GM19397 (cell line): ENCODE results near the gene IZUMO1.

Experiments used
- ATAC-seq: cut with Tn5 transposase; IDR thresholded peaks from one replicate; pipeline ENCODE4 v1.9.1; 2021; ENCODE audit warnings: mild to moderate bottlenecking, moderate library complexity; ENCODE audit not compliant: unreplicated experiment

The IZUMO1 gene

DNA sequence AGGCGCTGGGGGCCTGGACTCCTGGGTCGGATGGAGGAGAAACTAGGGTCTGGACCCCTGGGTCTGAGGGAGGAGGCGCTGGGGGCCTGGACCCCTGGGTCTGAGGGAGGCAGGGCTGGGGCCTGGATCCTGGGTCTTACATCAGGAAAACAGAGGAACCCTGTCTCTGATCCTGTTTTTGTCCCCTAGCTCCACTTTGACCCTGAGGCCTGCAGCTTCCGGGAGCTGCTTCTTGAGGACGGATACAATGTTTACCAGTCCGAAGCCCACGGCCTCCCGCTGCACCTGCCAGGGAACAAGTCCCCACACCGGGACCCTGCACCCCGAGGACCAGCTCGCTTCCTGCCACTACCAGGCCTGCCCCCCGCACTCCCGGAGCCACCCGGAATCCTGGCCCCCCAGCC, 11.0 kb upstream of the IZUMO1 start:
- no peak for ATAC-seq

DNA sequence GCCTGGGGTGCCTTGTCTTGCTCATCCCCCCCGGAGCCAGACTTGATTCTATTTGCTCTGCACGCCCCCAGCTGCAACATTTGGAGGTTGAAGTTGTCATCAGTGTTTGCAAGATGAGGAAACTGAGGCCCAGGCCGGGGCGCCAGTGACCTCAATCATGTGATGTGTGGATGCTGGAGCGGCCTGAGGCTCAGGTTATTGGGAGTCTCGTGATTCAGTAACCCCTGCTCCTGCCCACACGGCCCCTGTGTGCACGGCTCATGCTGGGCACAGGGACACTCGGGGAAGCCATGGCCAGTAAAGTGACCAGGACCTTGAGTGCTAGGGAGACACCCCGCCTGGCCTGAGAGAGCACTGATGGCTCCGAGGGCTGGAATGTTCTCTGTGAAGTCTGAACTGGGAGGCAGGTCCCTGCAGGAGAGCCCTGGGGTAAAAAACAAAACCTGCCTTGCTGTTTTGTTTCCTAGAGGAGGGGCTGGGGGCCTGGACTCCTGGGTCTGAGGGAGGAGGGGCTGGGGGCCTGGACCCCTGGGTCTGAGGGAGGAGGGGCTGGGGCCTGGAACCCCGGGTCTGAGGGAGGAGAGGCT, 10.5 kb upstream of the IZUMO1 start:
- ATAC-seq, result no peak

DNA sequence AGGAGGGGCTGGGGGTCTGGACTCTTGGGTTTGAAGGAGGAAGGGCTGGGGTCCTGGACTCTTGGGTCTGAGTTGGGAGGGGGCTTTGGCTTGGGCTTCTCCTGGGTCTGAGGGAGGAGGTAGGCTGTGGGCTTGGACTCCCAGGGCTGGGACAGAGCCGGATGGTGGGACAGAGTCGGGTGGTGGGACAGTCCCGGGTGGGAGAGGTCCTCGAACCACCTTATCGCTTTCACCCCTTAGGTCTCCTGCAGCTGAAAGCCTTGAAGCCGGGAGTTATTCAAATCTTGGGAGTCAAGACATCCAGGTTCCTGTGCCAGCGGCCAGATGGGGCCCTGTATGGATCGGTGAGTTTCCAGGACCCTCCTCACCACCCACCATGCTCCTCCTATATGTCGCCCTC, 10.0 kb upstream of the IZUMO1 start:
- ATAC-seq, result no peak

DNA sequence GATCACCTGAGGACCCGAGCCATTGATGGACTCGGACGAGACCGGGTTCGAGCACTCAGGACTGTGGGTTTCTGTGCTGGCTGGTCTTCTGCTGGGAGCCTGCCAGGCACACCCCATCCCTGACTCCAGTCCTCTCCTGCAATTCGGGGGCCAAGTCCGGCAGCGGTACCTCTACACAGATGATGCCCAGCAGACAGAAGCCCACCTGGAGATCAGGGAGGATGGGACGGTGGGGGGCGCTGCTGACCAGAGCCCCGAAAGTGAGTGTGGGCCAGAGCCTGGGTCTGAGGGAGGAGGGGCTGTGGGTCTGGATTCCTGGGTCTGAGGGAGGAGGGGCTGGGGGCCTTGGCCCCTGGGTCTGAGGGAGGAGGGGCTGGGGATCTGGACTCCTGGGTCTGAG, 9.5 kb upstream of the IZUMO1 start:
- no peak for ATAC-seq

DNA sequence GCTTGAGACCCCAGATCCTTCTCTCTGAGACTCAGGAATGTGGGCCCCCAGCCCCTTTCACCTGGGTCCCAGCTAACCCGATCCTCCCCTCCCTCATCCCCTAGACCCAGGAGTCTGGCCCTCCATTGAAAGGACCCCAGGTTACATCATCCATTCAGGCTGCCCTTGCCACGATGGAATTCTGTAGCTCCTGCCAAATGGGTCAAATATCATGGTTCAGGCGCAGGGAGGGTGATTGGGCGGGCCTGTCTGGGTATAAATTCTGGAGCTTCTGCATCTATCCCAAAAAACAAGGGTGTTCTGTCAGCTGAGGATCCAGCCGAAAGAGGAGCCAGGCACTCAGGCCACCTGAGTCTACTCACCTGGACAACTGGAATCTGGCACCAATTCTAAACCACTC, 9.1 kb upstream of the IZUMO1 start:
- no peak for ATAC-seq

DNA sequence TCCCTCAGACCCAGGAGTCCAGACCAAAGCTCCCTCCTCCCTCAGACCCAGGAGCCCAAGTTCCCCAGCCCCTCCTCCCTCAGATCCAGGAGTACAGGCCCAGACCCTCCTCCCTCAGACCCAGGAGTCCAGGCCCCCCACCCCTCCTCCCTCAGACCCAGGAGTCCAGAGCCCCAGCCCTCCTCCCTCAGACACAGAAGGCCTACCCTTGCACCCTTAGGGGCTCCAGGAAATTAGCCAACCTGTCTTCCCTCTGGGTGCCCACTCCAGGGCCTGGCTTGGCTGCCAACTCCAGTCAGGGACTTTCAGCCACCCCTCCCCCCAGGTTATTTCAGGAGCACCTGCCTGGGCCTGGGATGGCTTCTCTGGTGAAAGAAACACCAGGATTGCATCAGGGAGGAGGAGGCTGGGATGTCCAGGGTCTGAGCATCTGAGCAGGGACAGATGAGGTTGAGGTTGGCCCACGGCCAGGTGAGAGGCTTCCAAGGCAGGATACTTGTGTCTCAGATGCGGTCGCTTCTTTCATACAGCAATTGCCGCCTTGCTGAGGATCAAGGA, 8.5 kb upstream of the IZUMO1 start, which contains the start of gene FGF21:
Gene FGF21 (plus strand): TSS at position 441 of the 558 bp plus-strand sequence. CDS start 713 bp downstream, outside the sequence.
- no peak for ATAC-seq

DNA sequence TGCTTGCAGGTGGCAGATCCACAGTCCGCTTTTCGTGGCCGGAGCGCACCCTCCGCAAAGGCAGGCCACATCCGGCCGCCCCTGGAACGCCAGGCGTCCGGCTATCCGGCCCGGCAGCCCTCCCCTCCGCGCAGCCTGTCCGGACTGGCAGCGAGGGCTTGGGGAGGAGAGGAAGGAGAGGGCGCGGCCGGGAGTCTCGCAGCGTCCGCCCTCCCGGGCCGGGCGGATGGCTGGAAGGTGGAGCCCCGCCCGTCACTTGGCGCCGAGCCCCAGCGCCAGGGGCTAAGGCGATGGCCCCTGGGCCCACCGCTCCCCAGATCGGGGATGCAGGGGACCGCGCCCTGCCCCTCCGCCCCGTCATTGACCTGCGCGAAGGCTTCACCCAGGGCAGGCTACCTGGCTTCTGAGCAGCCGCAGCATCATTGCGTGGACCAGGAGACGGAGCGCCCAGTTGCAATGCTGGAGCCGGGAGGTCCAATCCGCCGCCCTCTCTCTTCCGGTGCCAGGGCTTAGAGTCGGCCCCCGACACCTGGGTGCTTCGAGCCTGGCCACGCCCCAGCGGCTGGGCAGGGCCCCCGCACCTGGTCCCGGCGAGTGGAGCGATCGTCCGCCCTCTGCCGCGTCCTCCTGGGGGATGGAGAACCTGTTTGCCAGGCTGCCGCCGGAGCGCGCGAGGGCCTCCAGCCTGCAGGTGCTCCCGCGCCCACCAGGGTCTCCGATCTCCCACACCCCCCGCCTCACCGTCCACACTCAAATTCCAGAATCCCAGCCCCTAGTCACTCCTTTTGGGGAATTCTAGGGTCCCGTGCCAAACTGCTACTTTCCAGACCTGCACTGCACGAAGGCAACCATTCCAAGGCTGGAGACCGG, 6.0 kb upstream of the IZUMO1 start, which contains the start of gene FUT1:
Gene FUT1 (minus strand): TSS at position 146 of the 870 bp plus-strand sequence. CDS start 1,360 bp downstream, outside the sequence.
- ATAC-seq, result no peak

DNA sequence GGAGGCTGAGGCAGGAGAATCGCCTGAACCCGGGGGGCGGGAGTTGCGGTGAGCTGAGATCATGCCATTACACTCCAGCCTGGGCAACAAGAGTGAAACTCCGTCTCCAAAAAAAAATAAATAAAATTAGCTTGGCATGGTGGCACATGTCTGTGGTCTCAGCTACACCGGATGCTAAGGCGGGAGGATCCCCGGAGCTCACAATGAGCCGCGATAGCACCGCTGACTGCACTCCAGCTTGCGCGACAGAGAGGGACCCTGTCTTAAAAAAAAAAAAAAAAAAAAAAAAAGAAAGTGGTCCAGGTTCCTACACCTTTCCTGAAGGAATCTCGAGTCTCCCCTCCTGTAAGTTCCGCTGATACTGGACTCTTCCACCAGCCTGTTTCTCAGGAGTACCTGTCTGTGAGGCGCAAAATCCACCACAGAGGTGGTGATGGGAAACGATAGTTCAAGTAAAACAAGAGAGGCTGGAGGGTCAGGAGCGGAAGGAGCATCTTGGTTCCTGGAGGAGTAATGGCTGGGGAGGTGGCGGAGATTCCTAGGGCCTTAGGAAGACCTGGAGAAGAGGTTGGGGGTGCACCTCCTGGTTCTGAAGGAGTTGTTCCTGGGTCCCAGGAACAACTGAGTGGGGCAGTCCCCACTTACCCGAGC, 5.3 kb upstream of the IZUMO1 start:
- ATAC-seq, result no peak

DNA sequence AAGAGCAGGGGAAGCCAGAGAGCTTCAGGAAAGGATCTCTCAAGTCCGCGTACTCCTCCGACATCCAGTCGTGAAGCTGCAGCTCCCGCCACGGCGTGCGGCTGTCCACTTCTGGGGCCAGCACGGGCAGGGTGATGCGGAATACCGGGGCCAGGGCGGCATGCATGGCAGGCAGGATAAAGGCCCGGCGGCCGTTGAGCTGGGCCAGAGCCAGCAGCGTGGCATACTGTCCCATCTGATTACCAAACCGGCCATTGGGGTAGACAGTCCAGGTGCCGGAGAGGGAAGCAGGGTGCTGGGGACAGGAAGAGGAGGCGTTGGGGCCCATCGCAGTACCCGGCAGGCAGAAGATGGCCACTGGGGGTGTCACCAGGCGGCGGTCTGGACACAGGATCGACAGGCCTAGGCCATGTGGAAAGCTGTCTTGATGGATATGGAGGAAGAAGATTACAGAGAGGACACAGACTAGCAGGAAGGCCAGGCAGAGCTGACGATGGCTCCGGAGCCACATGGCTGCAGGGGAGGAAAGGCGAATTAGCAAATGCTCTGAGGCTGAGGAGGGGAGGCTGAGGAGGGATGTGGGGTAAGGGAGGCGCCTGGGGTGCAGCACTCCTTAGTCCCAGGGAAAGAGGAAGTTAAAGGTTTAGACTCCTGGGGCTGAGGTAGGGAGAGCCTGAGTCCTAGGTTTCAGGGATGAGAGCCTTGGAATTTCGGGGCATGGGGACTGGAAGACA, 4.2 kb upstream of the IZUMO1 start:
- ATAC-seq, result no peak

DNA sequence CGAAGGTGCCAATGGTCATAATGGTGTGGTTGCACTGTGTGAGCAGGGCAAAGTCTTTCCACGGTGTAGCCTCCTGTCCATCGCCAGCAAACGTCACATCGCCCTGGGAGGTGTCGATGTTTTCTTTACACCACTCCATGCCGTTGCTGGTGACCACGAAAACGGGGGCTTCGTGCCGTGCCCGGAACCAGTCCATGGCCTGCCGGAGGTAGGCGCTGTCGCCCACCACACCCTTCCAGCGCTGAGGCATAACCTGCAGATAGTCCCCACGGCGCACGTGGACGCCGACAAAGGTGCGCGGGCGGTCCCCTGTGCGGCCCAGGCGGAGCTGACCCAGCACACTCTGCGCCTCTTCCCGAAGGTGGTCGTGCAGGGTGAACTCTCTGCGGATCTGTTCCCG, 3.6 kb upstream of the IZUMO1 start:
- no peak for ATAC-seq

DNA sequence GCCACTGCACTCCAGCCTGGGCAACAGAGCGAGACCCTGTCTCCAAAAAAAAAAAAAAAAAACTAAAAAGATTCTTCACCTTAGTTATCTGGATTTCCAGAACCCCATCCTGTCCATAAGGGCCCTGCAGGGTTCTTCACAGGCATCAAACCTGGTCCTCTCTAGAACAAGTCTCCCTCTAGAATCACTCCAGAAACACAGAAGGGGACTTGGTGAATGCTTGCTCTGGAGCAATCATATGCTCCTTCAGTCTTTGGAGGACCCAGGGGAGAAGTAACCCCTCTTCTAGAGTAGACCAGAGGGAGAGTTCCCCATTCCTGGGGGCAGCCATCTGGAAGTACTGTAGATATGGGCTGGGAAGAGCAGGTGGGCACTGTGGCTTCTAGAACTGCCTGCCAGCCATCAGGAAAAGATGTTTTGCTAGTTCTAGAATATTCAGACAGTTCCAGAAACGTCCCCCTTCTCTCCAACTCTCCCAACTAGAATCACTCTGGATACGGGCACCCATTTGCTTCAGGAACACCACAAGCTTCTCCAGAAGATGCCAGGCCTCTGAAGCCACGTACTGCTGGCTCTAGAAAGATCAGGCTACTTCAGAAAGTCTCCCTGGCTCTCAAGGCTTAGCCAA, 3.0 kb upstream of the IZUMO1 start:
- ATAC-seq, result no peak

DNA sequence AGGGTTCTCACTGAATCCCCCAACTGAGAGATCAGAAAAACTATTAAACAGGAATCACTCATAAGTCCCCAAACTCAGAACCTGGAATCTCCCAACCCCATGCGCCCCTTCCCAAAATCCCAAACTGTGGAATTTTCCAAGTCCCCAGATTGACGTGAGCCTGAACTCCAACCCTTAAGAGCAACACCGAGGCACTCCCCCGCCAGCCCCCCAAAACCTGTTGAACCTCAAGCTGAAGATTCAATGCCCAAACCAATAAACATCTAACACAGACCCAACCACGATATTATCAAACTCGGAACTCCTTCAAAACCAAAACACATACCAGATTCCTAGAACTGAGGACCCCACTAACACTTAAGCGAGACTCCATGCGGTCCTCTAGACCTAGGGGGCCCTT, 599 bp downstream of the IZUMO1 start:
- no peak for ATAC-seq

DNA sequence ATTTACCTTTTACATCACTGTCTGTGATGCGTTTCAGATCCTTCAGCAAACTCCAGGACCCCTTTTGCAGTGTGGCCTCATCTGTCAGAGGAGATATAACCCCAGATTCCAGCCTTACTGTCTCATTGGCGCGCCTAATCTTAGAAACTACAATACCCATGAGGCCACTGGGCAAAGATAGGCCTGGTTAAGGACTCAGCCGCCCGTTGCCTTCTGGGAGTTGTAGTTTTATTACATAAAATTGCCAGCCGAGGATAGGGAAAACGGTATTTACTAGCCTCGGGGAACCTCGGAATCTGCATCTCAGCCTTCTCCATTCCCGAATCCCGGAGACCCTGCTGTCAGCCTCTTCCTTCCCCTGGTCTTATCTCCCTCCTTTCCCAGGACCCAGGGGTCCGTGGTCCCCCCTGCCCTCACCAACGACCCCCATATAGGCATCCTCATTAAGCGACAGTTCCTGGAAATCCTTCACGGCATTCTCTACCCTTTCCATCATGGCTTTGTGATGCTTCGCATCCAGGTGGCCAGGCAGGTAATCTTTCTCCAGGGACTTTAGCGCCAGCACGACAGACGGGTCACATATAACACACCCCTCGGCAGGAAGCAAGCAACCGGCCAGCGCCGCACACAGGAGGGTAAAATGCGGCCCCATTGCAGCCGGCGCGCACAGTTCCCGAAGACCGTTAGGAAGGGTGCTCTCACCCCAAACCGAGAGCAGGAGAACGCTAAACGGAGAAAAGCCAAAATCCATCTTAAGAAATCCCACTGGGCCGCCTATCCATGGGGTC, 1.3 kb downstream of the IZUMO1 start:
- no peak for ATAC-seq

DNA sequence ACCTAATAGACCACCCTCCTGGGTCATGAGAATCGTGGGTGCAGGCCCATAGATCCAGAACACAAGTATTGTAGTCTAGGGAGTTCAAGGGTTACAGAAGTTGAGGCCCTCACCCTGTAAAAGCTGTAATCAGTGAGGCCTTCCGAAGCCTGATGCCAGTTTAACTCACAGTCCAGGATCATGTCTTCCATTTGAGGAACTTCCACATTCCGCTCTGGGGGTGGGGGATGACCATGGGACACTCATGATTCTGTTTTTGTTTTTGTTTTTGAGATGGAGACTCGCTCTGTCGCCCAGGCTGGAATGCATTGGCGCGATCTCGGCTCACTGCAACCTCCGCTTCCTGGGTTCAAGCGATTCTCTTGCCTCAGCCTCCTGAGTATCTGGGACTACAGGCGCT, 4.6 kb downstream of the IZUMO1 start:
- ATAC-seq, result no peak

DNA sequence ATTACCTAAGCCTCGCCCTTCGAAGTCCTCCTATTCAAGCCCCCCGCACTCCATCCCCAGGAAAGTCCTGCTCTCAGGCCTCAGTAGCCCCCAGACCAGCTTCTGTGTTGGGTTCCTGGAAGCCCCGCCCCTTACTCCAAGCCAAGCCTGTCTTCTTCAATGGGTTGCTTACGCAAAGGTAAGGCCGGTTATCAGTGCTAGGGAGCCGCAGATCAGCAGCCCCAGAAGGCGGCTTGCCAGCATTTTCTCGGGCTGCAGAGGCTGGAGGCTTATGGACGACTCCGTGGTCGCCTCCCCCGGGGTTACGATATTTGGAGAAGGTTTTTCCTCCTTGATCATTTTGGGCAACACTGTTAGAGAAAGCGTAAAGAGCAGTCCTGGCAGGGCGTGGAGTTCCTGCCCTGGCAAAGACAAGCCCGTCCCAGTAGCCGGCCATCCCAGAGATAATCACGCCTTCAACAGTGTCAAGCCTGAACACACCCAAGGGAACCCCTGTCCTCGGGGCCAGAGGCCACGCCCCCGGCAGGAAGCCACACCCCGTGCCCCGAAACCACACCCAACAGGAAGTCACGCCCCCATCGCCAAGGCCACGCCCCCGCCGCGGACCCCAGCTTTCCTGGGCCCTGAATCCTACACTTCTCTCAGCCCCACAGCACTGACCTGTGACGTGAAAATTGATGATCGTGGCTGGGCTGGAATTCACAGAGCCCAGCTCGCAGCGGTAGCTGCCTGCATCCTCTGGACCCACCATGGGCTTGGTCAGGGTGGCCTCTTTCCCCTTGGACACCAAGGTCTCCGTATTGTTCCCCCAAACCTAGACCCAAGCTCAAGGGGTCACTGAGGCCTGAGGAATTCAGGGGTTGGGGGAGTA, 5.3 kb downstream of the IZUMO1 start:
- no peak for ATAC-seq

DNA sequence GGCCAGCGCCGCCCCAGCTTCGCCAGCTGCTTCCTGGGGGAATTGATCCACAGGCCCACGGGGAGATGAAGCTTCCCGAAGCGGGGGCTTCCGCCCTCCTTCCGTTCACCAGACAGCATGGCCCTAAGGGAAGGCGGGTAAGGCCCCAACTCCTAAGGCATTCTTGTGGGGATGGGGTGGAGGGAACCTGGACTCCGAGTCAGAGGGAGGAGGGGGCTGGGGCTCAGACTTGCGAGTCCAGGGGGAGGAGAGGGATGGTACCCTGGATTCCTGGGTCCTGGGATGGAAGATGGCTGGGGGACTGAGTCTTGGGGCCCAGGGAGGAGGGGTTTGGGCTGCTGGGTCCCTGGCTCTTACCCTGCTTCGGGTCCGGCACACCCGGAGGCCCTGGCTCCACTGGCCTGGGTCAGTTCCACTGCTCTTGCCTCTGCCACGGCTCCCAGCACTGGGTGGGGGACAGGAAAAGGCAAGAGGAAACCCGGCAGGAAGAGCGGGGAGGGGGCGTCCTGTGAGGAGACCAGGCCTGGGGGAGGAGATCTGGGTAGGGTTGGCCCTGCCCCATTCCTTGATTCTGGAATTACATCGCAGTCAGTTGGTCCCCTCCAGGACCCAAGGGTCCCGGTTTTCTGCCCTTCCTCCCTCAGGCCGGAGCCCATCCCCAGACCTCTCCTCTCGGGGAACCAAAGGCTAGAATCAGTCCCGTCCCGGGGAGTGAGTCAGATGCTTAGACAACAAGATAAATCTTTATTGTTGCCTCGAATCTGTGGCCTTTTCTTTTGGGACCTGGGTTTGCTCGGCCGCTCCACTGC, 6.3 kb downstream of the IZUMO1 start, which contains the start of gene RASIP1:
Gene RASIP1 (minus strand): TSS at position 447 of the 809 bp plus-strand sequence. CDS start 328 bp downstream, at position 119.
- no peak for ATAC-seq

DNA sequence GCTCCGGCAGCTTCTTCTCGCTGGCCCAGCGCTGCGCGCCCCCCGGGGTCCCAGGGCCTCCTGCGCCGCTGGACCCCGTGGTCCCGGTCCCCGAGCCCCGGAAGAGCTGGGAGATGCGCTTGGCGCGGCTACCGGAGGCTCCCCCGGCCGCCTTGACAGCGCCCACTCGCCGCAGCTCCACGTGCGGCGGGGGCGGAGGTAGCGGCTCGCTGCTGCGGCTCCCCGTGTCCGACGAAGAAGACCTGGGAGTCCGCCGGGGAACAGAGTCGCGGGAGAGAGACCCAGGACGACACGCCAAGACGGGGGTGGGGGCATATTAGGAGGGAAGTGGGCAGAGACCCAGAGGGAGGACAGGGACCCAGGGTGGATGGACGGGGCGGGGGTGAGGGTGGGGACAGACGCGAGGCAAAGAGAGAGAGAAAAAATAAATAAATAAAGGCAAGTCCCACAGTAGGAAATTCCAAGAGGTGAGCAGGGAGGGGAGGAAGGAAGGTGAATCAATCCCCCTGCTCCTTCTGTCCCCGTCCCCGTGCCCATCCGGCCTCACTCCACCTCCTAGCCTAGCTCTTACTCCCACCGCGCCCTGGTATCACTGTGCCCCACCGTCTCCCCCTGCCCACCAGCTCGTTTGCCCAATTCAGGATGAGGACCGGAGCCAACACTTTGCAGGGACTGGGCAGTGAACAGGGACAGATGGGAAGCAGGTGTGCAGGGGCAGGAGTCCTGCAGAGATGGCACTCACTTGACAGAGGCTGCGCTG, 7.1 kb downstream of the IZUMO1 start:
- ATAC-seq, result no peak
